Measurements from ENCODE around the gene STK10.

GRCh38 chr5:172153695-172154094, 34.3 kb downstream of the STK10 start:
- TF ChIP-seq POLR2AphosphoS5 (IDR thresholded peaks at IDR 0.05; ENCODE audit: borderline replicate concordance, low read depth, low read length) (no peak), FOXP2 (optimal IDR thresholded peaks at IDR 0.05; ENCODE audit: control extremely low read depth, extremely low read length, insufficient read depth) (no peak)

Measured in SK-N-MC (cell line).